Measurements from ENCODE around the gene GREM2.

GRCh38 chr1:240498335-240498734 is 113.6 kb downstream of the GREM2 start:
- TF ChIP-seq CTCF (IDR thresholded peaks at IDR 0.05; ENCODE audit: insufficient read depth, low read length) = no peak
- TF ChIP-seq, protein P1, sequence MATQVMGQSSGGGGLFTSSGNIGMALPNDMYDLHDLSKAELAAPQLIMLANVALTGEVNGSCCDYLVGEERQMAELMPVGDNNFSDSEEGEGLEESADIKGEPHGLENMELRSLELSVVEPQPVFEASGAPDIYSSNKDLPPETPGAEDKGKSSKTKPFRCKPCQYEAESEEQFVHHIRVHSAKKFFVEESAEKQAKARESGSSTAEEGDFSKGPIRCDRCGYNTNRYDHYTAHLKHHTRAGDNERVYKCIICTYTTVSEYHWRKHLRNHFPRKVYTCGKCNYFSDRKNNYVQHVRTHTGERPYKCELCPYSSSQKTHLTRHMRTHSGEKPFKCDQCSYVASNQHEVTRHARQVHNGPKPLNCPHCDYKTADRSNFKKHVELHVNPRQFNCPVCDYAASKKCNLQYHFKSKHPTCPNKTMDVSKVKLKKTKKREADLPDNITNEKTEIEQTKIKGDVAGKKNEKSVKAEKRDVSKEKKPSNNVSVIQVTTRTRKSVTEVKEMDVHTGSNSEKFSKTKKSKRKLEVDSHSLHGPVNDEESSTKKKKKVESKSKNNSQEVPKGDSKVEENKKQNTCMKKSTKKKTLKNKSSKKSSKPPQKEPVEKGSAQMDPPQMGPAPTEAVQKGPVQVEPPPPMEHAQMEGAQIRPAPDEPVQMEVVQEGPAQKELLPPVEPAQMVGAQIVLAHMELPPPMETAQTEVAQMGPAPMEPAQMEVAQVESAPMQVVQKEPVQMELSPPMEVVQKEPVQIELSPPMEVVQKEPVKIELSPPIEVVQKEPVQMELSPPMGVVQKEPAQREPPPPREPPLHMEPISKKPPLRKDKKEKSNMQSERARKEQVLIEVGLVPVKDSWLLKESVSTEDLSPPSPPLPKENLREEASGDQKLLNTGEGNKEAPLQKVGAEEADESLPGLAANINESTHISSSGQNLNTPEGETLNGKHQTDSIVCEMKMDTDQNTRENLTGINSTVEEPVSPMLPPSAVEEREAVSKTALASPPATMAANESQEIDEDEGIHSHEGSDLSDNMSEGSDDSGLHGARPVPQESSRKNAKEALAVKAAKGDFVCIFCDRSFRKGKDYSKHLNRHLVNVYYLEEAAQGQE (IDR thresholded peaks at IDR 0.05; ENCODE audit: insufficient replicate concordance, low read depth) = no peak

Data from HL-60 (cell line).